HEK293T (cell line): ENCODE results near the gene LSM4.

Source experiments
- ARNT ChIP-seq: fragments of 450-650 bp; IDR thresholded peaks from 2 replicates; pipeline ENCODE4 v1.6.1; 2017; ENCODE audit warnings: mild to moderate bottlenecking
- BHLHE40 ChIP-seq: fragments of 450-650 bp; IDR thresholded peaks from 2 replicates; pipeline ENCODE4 v1.6.1; 2016; ENCODE audit warnings: mild to moderate bottlenecking, moderate library complexity, borderline replicate concordance
- FOXM1 ChIP-seq: fragments of 450-650 bp; IDR thresholded peaks from 2 replicates; pipeline ENCODE4 v1.6.1; 2017; ENCODE audit warnings: mild to moderate bottlenecking, borderline replicate concordance
- HDGF ChIP-seq: fragments of 450-650 bp; IDR thresholded peaks from 2 replicates; pipeline ENCODE4 v1.6.1; 2017; ENCODE audit warnings: antibody characterized with exemption, borderline replicate concordance
- LEF1 ChIP-seq: fragments of 450-650 bp; IDR thresholded peaks from 2 replicates; pipeline ENCODE4 v1.6.1; 2017; ENCODE audit warnings: mild to moderate bottlenecking, borderline replicate concordance
- SP1 ChIP-seq: fragments of 450-650 bp; IDR thresholded peaks from 2 replicates; pipeline ENCODE4 v1.6.1; 2017
- SUZ12 ChIP-seq: fragments of 450-650 bp; IDR thresholded peaks from 2 replicates; pipeline ENCODE4 v1.6.1; 2016; ENCODE audit warnings: mild to moderate bottlenecking
- TARDBP ChIP-seq: fragments of 450-650 bp; IDR thresholded peaks from 2 replicates; pipeline ENCODE4 v1.6.1; 2016

GRCh38 chr19:18278521-18279265 is 44.2 kb downstream of the LSM4 start:
- TF ChIP-seq LEF1: no peak
- TF ChIP-seq FOXM1: no peak
- no peak for TF ChIP-seq SP1
- TF ChIP-seq TARDBP: no peak
- TF ChIP-seq HDGF: no peak
- TF ChIP-seq BHLHE40: no peak
- no peak for TF ChIP-seq ARNT
- TF ChIP-seq SUZ12: no peak
